Hematopoietic multipotent progenitor cell treated with erythropoietin and hydrocortisone succinate and interleukin-3 and kit ligand, for 8 days (in vitro differentiated cells): ENCODE results near the gene SLC66A2.

Experiments used
- DNase-seq: peaks from one replicate; pipeline ENCODE4 v3.0.0-alpha.2; 2015

SLC66A2 gene

DNA sequence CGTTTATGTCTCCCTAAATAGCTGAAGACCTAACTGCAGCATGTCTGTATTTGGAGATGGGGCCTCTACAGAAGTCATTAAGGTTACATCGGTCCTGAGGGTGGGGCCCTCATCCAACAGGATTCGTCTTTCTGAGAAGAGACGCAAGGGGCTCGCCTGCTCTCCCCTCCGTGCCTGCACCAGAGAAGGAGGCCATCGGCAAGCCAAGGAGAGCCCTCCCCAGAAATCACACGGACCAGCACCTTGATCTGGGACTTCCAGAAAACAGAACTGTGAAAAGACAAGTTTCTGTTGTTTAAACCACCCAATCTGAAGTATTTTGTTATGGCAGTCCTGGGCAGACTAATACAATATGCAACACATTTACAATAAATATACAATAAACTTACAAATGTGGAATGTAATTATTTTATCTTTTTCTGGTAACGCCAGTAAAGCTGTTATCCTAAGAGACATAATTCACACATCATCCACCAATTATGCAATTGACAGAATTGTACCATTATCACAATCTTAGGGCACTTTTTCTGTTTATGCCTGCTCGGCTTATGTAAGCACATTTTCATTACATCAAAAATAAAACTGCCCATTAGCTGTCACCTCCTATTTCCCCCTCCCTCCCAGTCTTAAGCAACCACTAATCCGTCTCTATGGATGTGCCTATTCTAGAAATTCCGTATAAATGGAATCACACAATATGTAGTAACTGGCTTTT lies 19.1 kb upstream of the SLC66A2 start:
- DNase-seq = no peak

DNA sequence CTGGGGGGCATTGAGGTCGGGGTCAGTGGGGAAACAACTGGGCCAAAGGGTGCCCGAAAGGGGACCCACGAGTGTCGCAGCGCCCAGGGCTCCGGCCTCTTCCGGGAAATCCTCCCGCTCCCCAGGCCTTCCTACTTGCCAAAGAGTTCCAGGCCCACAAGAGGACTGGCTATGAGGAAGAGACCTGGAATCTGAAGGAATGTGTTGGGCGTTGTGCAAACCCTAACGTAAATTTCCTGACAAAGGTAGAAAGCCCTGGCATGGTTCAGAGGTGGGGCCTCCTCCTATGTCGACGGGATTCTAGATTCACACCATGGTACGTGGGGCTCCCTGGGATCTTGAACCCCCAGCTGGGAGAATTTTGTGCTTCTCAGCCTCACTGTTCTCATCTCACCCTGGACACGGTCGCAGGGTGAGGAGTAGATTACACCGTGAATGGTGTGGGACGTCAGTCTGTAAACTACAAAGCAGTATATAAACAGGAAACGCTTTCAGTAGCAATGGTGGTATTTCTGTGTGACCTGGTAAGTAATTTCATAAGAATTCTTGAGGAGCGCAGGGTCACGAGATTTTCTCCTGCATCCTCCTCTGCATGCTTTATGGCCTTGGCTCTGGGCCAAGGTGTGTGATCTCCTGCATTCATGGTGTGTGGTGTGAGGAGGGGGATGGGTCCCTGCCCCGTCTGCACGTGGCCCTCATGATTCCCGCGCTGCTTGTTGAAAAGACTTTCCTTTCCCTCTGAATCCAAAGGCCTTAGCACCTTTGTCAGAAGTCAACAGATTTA lies 13.9 kb upstream of the SLC66A2 start:
- peak; percentile 71 for DNase-seq

GRCh38 chr18:79964330-79965118 lies 13.1 kb upstream of the SLC66A2 start, which contains the start of gene HSBP1L1:
Gene HSBP1L1, plus strand, starts transcription at chr18:79964643. Its CDS starts 93 bp downstream, at chr18:79964736.
- peak; percentile 71 for DNase-seq

- DNase-seq = no peak
Measured at GRCh38 chr18:79963658-79964329, 12.3 kb upstream of the SLC66A2 start.

GRCh38 chr18:79962835-79963657 lies 11.6 kb upstream of the SLC66A2 start:
- DNase-seq = no peak

- no peak for DNase-seq
Measured at GRCh38 chr18:79962311-79962710, 10.9 kb upstream of the SLC66A2 start.

DNA sequence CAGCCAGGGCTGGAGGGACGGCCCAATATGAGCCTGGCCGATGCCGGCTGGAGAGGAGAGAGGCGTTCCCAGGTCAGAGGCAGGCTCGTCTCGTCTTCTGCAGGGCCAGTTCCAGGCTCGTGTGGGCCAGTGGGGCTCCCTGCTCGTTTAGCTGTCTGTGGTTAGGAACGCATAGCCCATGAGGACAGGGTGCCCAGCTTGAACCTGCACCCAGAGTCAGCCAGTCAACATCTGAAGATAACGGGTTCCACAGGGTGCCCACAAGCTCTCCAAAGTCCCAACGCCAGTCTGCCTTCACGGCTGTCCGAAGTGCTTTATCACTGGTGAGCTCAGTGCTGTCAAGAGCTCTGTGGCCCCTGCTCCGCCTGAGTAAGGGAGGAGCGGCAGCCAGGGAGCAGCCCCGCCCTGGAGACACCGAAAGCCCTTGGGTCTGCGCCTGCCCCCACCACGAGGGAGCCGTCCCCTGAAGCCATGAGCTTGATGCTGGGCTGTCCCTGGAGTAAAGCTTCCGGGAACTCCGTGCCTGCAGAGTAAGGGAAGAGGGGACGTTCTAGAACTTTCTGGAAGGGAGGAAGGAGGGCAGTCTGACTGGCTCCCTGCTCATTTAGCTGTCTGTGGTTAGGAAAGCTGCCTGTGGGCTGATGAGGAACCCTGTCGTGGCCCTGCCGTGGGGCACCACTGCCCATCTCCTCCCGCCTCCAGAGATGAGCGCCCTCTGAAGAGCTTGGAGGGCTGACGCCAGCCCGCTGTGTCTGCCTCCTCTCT lies 10.3 kb upstream of the SLC66A2 start:
- peak; percentile 89 for DNase-seq

- no peak for DNase-seq
Measured at GRCh38 chr18:79960921-79961526, 9.6 kb upstream of the SLC66A2 start.

- peak; percentile 80 for DNase-seq
Measured at GRCh38 chr18:79960161-79960801, 8.8 kb upstream of the SLC66A2 start.

- DNase-seq = no peak
Measured at GRCh38 chr18:79958981-79959380, 7.5 kb upstream of the SLC66A2 start.

DNA sequence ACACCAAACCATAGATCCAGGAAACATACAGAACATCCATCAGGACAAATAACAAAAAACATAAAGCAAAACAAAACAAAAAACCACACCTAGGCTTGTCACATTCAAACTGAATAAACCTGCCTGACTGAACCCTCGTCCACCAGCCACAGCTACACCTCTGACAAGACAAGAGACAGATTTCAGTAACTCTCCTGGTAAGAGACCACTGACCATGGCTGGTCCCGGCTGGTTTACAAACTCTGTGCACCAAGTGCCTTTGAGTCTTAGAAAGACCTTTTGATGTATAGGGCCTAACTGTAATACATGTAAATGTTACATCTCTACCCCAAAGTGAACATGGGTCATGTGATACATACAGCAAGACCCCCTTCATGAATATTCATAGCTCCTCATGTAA lies 4.8 kb upstream of the SLC66A2 start:
- no peak for DNase-seq

- no peak for DNase-seq
Measured at GRCh38 chr18:79955302-79956075, 4.0 kb upstream of the SLC66A2 start.

GRCh38 chr18:79954791-79955190 lies 3.3 kb upstream of the SLC66A2 start:
- DNase-seq = no peak

DNA sequence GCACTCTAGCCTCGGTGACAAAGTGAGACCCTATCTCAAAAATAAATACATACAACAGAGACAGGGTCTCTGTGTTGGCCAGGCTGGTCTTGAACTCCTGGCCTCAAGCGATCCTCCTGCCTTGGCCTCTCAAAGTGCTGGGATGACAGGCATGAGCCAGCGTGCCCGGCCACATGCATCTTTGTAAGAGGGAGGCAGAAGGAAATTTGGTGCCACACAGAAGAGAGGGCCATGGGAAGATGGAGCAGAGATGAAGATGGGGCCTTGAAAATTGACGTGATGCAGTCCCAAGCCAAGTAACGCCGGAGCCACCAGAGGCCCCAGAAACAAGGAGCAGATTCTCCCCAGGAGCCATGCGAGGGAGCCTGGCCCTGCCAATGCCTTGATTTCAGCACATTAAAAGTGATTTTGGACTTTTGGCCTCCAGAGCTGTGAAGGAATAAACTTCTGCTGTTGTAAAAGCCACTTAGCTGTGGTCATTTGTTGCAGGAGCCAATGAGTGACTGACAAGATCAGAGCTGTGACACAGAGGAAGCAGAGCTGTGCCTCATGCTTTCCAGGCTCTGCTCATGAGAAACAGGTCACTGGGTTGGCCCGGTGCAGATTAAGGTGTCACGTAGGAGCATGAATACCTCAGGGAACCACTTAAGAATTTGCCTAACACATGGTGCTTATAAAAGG lies 2.7 kb upstream of the SLC66A2 start:
- DNase-seq = no peak

DNA sequence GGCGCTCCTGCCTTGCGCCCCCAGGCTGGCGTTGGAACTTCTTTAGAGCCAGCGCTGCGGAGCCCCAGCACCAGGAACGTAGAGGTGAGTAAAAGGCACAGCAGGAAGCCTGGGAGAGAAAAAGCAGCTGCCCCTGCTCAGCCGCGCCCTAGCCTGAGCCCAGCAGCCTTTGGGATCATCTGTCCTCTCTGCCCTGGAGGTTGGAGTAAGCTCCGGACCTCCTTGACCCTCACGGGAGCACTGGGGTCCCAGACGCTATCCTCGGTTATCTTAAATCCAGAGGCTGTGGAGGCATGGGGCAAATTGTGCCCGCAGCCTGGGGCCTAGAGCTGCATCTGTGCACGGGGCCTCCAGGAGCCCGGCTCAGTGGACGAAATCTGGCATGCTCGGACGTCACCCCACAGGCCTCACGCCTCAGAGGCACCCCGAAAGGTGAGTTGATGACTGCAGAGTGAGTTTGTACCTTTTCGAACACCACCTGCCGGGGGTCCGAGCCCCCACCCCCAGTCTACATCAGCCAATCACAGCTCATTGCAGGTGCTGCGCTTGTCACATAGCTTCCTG lies 1.6 kb upstream of the SLC66A2 start:
- DNase-seq = no peak

GRCh38 chr18:79952456-79952995 lies 1.1 kb upstream of the SLC66A2 start:
- DNase-seq = no peak

GRCh38 chr18:79950515-79951341 lies 725 bp downstream of the SLC66A2 start:
- peak; percentile 54 for DNase-seq
